Measurements from ENCODE around the gene SOX21.

SOX21 gene

DNA sequence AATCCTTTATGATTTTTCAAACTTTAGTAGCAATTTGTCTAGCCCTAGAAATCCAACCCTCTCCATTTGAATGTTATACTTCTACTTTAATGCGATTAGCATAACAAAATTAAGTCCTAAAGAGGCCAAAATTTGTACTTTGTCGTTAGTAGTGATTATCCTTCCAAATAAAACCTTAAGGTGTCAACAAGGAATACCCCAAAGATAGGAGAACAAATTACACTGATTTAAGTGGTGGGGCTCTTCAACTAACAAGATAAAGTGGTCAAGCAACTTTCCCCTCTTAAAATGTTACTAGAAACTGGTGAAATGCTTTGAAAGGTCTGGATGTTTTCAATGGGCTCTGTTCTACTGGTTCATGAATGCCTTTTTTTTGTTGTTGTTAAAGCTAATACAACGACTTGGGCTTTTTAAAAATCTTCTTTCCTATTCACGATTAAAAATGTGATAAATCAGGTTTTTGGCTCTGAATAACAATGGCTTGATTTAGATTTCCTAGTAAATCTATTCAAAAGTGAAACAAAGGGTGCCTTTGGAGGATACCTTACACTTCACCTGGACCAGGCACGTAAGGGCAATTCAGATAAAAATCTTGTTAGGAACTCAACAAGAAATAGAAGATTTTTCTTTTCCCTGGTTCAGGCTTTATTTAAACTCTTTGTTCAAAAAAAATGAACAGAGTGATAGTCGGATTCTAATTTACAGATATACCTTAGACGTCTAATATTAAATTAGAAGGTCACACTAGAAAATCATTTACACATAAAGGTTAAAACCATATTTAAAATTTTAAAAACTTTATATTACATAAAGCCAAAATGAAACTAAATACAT, 3.1 kb downstream of the SOX21 start:
- DNase-seq (ENCODE audit: low spot score) = no peak

DNA sequence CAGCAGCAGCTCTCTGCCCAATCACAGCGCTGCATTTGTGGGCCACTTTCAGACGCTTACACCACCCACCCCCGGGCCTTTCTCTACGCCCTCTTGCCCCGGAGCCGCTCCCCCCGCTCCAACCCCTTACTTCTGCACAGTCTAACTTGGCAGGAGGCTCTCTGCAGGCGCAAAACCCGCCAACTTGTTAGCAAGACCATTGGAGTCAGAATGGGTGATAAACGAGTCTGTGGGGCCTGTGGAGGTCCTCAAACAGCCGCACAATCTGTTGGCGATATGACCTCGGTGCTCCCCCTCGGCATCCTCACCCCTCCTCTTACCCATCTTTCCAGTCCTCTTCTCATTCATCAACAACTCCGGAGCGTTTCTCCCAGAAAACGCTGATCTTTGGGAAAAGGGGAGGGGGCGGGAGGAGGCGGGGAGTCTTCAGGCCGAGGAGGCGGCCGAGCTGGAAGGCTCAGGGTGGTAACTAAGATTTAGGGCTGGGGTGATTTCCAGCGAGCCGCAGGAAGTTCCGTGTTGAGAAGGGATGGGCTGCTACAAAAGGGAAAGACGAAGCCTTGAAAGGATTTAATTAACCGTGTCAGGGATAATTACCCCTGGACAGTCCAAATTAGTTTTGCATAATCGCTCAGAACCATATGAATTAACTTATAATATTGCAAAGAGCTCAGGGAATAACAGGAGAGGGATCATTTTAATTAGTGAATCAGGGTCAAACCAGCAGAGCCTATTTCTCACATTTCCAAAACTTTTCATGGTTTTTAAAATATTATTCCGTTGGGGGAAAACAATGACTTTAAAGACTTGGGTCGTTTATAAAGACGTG, 4.1 kb downstream of the SOX21 start:
- no peak for DNase-seq (ENCODE audit: low spot score)

DNA sequence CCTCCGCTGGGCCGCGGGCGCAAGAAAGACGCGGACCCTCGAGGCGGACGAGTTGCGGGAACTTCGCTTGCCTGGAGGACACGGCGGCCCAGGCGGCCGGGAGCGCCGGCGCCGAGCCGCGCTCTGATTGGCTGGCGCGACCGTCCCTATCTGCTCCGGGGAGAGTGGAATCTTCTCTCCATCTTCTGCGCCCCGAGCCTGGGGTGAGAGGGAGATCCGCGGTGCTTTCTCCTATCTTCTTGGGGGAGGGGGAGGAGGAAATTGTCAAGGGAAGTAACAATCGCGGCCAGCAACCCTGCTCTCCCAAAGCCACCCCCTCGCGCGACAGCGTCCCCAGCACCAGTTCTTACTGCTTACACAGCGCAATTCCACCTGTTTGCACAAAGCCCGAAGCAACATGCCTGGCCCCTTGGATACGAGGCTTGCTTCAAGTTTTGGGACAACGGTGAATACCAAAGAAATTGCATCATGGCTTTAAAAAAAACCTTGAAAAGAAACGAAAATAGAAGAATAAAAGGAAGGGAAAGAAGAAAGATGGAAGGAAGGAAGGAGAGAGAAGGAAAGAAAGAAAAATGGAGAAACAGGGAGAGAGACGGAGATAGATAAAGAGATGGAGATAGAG, 4.8 kb downstream of the SOX21 start:
- DNase-seq (ENCODE audit: low spot score) = no peak

DNA sequence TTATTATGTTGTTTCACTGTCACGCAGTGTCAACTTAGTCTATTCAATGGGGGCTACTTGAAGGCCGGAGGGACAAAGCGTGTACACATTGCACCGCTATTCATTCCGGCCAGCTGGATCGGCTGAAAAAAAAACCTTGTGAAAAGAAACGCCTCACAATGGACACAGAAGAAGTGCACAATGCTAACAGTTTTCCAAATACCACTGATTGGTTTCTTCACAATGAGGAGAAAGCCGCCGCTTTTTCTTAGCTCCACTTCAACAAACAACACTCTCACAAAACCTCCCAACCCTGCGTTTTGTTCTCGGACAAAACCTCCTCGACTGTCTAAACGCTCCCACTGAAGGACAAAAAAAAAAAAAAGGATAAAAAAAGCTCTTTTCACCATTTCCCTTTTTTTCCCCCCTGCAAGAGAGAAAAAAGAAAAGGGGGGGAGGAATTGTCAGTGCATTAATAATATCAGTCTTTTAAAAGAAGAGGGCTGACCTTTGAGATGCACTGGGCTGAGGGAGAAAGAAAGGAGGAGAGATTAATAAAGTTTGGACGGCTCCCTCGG, 5.4 kb downstream of the SOX21 start:
- DNase-seq (ENCODE audit: low spot score) = no peak

DNA sequence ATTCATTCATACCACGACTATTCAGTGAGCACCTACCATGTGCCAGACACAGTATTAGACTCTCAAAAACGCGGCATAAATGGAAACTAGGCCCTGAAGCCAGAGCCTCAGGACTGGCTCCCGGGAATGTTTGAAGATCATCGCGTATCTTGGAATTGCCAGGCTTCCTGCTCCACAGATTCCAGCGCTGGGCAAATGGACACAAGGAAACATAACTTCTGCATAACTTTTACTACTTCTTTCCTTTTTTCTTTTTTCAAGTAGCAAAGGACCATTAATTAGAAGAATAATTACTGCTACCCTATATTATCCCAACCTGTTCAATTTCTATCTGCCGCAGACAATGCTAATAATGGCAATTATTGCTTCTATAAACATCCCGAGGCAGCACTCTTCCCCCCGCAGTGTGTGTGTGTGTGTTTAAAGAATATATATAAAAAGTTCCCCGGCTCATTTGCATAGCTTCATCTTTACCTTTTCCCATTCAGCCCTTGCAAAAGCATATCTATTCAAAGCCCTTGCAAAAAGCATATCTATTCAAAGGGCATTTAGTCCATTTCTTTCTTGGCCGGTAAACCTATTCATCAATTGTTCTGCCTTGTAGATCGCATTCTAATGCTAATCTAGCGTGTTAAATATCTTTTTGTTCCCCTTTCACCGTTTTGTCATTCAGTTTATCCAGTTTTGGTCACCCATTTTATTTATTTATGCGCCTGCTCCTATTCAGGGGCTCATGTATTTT, 6.1 kb downstream of the SOX21 start:
- DNase-seq (ENCODE audit: low spot score) = no peak

DNA sequence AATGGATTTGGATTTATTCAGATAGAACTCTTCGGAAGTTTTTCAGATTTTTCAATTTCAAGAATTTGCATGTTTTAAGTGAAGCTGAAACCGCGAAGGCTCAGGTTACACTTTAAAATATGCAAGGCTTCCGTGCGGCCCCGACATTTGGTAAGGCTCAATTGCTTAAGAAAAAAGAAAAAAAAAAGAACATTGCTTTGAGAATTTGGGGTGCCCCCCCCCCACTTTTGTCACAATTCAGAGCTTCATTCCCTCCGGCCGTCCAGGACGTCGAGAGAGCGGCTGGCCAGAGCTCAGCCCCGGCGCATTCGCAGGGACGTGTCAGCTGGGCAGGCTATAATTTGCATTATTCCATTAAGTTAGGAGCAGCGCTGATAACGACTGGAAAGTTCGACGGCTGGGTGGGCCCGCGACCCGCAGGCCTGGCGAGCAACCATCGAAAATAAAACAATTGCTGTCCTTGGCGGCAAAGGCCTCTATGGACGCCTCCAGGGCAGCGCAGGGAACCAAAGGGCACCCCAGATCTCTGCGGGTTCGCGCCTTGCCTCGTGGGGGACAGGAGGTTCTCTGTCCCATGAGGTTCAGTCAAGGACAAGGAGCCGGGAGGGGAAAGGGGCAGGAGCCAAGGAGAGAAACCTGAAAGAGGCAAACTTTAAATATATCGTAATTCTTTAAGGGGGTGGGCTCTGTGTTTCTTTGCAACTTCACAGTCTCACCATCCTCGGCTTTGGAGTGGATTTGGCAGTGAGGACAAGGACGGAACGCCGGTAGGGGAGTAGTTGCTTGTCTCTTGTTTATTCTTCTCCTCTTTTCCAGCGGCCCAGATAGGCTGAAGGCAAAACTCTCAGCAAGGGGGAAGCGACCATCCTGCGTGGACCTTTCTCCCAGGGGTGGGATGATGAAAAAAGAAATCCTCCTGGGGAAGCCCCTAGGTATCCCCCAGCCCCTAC, 7.0 kb downstream of the SOX21 start:
- DNase-seq (ENCODE audit: low spot score) = no peak

DNA sequence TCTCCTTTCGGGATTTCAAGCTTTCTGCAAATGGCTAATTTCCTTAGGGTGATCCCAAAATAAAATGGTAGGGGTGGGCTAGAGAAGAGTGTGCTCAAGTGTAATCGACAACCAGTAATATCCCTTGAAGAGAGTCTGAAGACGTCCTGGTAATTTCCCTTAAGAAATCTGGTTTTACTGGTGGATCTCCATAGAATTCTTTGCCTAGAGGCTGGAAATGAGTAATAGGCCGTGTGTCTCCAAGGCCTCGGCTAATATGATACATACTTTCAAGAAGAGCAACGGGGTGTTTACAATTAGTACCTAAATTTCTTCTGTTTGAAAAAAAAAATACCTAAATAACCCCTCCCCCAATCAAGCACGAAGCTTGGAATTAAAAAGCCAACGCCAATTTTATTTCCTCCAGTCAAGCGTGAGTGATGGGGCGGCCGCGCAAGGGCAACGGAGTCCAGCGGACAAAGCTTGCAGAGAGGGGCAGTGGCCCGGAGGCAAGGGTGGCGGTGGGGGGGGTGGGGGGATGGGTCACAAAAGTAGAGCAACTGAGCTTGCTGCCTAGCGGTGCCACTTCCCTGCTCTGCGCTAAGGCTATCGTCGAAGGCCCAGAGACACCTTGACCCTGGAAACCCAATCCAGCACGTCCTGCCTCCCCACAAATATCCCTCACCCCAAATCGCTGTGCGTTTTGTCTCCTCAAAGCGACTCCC, 7.8 kb downstream of the SOX21 start:
- DNase-seq (ENCODE audit: low spot score) = no peak

DNA sequence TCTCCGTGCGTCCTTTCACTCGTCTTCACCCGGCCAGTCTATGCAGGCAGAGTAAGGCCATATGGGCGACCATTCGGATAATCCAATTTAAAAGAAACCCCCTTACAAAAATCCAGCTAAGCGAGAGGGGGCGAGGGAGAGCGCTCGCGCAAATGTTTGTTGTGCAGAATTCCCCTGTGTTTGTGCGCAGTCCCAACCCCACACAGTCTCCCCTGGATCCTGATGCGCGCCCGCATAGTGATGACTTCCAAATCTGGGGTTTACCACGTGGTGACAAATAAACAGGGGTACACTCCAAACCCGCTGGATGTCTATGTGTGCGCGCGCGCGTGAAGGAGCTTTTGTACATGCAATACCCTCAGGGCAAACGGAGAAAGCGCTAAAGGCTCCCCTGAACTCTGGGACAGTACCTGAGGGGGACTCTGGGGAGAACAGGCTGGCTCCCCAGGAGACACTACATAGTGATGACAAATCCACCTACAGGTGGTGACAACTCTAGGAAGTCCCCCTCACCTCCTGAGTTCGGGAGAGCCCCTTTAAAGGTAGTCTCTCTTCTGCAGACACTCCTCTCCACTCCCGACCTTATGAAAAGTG, 8.5 kb downstream of the SOX21 start:
- no peak for DNase-seq (ENCODE audit: low spot score)

DNA sequence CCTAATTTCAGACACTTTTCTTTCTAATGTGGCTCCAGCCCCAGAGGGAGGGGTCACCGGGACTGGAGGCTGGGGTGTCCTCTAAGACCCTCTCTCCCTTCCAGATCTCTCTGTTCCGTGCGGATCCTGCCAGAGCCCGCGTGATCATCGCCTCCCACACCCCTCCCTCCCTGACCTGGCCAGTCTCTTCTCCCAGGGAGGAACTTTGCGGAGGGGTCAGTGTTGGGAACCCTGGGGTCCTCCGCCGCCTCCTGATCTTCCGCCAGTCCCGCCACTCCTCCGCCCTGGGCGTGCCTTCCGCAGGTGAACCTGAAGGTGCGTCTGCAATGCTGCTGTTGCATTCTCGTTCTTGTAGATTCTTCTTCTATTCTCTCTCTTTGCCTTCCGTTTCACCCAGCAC, 9.1 kb downstream of the SOX21 start:
- no peak for DNase-seq (ENCODE audit: low spot score)

DNA sequence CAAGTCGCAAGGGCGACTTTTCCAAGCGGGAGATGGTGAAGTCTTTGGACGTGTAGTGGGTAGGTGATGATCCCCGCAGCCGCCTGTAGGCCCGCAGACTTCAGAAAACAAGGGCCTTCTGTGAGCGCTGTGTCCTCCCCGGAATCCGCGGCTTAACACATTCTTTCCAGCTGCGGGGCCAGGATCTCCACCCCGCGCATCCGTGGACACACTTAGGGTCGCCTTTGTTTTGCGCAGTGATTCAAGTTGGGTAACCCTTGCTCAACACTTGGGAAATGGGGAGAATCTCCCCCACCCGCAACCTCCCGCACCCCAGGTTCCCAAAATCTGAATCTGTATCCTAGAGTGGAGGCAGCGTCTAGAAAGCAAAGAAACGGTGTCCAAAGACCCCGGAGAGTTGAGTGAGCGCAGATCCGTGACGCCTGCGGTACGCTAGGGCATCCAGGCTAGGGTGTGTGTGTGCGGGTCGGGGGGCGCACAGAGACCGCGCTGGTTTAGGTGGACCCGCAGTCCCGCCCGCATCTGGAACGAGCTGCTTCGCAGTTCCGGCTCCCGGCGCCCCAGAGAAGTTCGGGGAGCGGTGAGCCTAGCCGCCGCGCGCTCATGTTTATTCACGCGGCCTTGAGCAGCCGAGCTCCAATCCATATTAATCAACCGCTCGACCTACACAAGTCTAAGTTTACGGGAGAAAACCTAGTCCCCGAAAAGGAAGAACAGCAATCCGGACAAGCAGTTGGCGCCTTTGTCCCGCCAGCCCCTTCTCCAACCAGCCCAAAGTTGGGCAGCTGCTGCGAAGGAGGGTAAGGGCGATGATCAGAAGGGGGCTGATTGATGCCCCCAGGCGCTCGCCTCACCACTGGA, 9.9 kb downstream of the SOX21 start:
- no peak for DNase-seq (ENCODE audit: low spot score)

DNA sequence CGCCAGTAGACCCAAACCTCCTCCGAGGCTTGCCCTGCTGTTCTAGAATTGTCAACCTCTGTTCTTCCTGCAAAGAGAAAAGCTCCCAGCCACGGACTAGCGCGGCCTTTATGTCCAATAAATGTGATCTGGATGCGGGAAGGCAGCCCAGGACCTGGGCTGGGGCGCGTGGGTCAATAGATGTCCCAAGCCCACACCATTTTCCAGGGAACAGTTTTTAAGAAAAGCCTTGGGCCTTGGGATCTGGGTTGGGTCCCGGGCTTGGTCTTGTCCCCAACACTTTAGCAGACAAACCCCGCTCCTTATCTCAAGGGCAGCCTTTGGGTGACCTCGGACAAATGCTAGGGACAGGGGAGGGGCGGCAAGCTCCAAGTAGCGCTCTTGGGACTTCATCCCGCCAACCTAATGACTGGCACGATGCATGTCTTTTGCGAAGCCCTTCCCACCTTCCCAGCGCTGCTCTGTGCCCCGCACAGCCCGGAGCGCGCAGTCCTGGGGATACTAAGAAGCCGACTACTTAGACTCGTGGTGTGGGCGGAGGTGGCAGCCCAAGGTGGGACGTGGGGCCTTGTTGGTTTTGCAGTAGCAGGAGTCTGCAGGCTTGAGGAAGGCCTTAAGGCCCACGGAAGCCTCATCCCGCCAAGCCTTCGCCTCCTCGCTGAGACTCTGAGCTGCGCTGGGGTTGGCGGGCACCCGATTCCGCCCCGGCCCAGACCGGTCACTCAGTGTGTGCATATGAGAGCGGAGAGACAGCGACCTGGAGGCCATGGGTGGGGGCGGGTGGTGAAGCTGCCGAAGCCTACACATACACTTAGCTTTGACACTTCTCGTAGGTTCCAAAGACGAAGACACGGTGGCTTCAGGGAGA, 10.8 kb downstream of the SOX21 start:
- DNase-seq (ENCODE audit: low spot score) = no peak

DNA sequence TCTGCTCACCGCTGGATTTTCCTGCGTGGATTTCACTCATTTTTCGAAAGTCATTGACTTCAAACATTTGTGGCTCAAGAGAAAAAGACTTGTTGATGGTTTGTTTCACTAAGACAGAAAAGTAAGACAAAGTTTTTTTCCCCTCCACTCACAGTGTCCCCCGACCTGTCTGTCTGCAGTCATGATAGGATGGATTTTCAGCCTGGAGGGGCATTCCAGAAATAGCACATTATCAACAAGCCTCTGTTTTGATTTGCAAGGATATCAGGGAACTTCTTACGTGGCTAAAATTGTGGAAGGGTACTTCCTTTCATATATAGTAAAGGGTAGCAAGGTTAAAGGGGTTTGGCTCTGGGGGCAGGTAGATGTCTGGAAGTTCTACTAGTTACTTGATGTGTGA, 11.8 kb downstream of the SOX21 start:
- no peak for DNase-seq (ENCODE audit: low spot score)

DNA sequence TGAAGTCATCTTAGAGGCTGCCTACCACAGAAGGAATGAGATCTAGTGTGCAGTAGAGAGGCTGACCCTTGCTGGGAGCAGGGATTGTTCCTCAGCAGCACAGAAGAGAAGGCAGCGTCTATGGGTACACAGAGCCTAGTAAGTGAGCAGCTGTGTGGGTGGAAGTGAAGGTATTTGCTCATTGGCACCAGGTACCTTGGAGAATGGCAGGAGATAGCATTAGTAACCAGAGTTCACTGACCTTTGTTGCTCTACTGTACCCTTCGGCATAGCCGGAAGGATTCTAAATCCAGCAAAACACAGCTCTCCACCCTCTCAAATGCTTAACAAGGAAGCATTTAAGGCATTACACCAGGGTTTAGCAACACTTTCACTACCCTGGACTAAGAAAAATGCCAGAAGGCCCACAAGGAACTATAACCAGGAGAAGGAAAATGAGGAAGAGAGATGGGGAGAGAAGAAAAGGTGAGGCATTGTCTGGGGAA, 12.3 kb downstream of the SOX21 start:
- no peak for DNase-seq (ENCODE audit: low spot score)

DNA sequence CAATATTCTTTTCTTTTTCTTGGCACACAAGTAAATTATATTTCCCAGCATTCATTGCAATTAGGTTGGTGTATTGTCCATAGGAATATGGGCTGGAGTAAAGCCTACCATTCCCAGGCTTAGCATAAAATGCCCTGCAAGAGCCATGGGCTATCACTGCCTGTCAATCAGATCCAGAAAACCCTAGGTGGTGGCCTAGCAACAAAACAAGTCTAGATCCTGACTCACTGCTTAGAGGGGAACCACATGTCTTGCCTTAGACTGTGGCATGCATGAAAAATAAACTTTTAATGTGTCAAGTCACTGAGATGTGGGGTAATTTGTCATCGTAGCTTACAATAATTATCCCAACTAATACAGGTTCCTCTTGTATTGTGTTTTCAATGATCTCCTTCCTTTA, 16.2 kb downstream of the SOX21 start:
- no peak for DNase-seq (ENCODE audit: low spot score)

DNA sequence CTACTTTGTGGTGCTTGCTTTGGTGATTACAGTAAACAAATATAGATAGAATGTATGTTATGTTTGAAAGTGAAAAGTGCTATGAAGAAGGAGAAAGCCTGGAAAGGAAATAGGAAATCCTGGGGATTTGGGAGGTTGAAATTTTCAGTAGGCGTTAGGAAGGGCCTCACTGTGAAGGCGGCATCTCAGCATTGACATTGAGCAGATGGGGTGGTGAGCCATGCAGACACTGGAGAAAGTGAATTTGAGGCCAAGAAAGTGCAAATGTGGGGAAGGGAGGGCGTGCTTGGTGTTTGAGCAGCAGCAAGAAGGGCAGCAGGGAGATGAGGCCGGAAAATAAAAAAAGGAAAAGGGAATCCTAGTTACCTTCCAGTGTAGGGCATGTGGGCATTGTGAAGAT, 20.3 kb downstream of the SOX21 start:
- no peak for DNase-seq (ENCODE audit: low spot score)

DNA sequence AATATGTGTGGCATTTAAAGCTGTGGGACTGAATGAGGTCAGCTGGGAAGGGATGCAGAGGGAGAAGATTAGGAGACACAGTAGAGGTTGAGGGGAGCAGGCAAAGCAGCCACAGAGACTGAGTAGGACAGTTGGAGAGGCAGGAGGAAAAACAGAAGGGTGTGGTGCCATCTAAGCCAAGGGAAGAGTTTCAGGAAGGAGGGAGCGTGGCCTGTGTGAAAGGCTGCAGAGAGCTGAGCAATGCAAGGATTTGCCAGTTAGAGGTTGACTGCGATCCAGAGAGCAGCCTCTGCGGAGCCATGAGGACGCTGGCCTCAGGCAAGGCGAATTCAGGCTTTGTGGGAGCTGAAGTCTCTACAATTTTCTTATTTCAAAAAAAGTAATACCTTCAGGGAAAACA, 28.9 kb downstream of the SOX21 start:
- no peak for DNase-seq (ENCODE audit: low spot score)

DNA sequence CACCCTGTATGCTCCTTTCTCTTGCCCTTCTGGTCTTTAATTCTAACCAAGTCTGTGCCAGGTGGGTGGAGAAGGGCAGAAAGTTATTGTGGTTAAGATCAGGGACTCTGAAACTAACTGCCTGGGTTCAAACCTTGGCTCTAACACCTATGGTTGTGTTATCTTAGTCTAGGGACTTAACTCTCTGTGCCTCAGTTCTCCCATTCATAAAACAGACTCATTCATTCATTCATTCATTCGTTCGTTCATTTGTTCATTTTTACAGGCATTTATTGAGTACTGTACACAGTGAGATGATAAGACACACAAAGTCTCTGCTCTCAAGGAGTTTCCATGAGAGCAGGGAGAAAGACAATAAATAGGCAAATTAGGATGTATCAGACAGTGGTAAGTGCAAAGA, 30.1 kb downstream of the SOX21 start:
- DNase-seq (ENCODE audit: low spot score) = no peak

DNA sequence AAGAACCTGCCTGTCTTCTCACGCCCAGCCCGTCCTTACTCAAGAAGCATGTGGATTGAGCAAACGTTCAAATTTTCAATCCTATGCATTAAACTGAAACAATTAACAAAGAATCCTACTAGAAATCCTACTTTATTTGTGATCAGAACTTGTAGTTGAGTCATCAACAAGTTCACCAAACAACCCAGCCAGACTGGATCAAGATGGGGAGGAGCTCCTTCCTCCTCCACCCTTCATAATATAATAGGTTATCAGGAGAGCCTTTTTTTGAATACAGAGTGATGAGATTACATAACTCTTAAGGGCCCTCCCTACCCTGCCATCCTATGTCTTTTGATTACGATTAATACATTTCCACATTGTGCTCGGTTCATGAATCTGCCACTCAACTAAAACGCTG, 32.7 kb downstream of the SOX21 start:
- DNase-seq (ENCODE audit: low spot score) = no peak
